ENCODE measurements around the gene RPL36. TPM values are rescaled to one million over a fixed set of nuclear protein-coding genes. Genes with fewer than 3 reads are reported as not detected.
"Not testable (repeated sequence)": the region's sequence is repeated elsewhere in the genome, so short reads cannot be mapped to it uniquely, and the experiment has no call there.

Gene RPL36
- total RNA-seq, 2 donors from 2014 or later: 628 to 1,303 TPM

- H3K36me3 ChIP-seq: peaks cover 7 to 34% of the 10 kb centered on the region in 2 donors
- no peaks in the 10 kb centered on the region for H3K4me1 ChIP-seq (replicated peaks)
- 82% methylated on average over 30 of the region's 30 CpGs for WGBS
- no peaks in the 10 kb centered on the region for H3K9me3 ChIP-seq
- H3K27me3 ChIP-seq (replicated peaks; ENCODE audit: insufficient read depth): no peaks in the 10 kb centered on the region
- H3K4me3 ChIP-seq: no peak overlapping the region
- no peak for DNase-seq (ENCODE audit: low spot score)
- TF ChIP-seq POLR2A (IDR thresholded peaks at IDR 0.05): no peak
- TF ChIP-seq POLR2AphosphoS5 (IDR thresholded peaks at IDR 0.05): no peak
- no peak for TF ChIP-seq CTCF (IDR thresholded peaks at IDR 0.05)
- intact Hi-C loops (cut with DNase I): no loop called here
- no peak overlapping the region for H3K27ac ChIP-seq
These were observed 8.0 kb downstream of the RPL36 start for GRCh38 chr19:5697890-5698634.

GRCh38 chr19:5698635-5699422 is 8.7 kb downstream of the RPL36 start:
- no peak for TF ChIP-seq CTCF (IDR thresholded peaks at IDR 0.05)
- no peak for TF ChIP-seq POLR2AphosphoS5 (IDR thresholded peaks at IDR 0.05)
- no peak for TF ChIP-seq POLR2A (IDR thresholded peaks at IDR 0.05)
- no peaks in the 10 kb centered on the region for H3K27me3 ChIP-seq (replicated peaks; ENCODE audit: insufficient read depth)
- H3K36me3 ChIP-seq: peaks cover 7 to 34% of the 10 kb centered on the region in 2 donors
- H3K4me1 ChIP-seq (replicated peaks): no peaks in the 10 kb centered on the region
- DNase-seq (ENCODE audit: low spot score): no peak
- 87% methylated on average over 35 of the region's 38 CpGs for WGBS
- no peaks in the 10 kb centered on the region for H3K9me3 ChIP-seq
- H3K27ac ChIP-seq: no peak overlapping the region
- no peak overlapping the region for H3K4me3 ChIP-seq
- intact Hi-C loops (cut with DNase I): no loop called here

- DNase-seq (ENCODE audit: low spot score): no peak
These were observed 10.5 kb downstream of the RPL36 start for GRCh38 chr19:5700455-5701092.

GRCh38 chr19:5702053-5702410 is 11.9 kb downstream of the RPL36 start:
- H3K9me3 ChIP-seq; H3K27ac ChIP-seq; intact Hi-C loops (cut with DNase I); H3K4me1 ChIP-seq (replicated peaks); H3K27me3 ChIP-seq (replicated peaks; ENCODE audit: insufficient read depth); H3K4me3 ChIP-seq; DNase-seq (ENCODE audit: low spot score): not testable (repeated sequence)
- H3K36me3 ChIP-seq: peaks cover 7 to 30% of the 10 kb centered on the region in 2 donors
- 73% methylated on average over 2 of the region's 28 CpGs for WGBS

More at GRCh38 chr19:5700455-5701092, 10.5 kb downstream of the RPL36 start:
- Histone ChIP-seq H3K36me3 (peaks cover 15 to 21% of the 10 kb centered on the region in 2 donors), H3K4me1 (replicated peaks) (no peaks in the 10 kb centered on the region), H3K27ac (no peak overlapping the region), H3K9me3 (no peaks in the 10 kb centered on the region), H3K4me3 (no peak overlapping the region), H3K27me3 (replicated peaks; ENCODE audit: insufficient read depth) (no peaks in the 10 kb centered on the region)
- intact Hi-C loops (cut with DNase I): no loop called here
- WGBS: 96% methylated on average over 21 of the region's 22 CpGs
- TF ChIP-seq CTCF (IDR thresholded peaks at IDR 0.05) (no peak), POLR2A (IDR thresholded peaks at IDR 0.05) (no peak), POLR2AphosphoS5 (IDR thresholded peaks at IDR 0.05) (no peak)
